AG20443 (cell line): Measurements from ENCODE around the gene SFTPA1.
"Not testable (repeated sequence)": the region's sequence is repeated elsewhere in the genome, so short reads cannot be mapped to it uniquely, and the experiment has no call there.

Experiments
- DNase-seq: peaks from one replicate; pipeline ENCODE4 v3.0.0; 2012; ENCODE audit warnings: low spot score, mixed read lengths

SFTPA1 gene

DNA sequence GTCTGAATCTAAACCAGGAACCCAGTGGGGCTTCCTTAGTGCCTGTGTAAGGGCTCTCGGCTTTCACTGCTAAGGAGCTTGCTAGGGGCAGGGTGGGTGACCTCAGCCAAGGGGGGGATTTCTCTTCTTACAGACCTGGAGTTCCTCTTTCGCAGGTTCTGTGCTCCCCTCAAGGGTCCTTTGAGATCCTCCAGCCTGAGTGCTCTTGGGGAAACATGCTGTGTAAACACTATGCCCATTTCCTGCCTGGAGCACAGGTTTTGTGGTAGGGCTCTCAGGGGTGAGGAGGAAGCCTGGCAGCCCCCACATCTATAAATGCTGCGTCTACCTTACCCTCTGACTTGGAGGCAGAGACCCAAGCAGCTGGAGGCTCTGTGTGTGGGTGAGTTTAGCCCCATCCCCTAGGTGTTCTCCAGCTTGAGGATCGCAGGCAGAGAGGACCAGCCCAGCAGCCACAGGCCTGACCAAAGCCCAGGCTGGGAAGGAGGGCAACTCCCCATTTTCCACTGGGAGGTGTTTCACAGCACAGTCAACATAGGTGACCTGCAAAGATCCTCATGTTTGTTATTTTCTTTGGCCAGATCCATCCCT lies at the start of gene SFTPA1:
Gene SFTPA1, plus strand, starts transcription at position 339 of the 591 bp plus-strand sequence. CDS start 887 bp downstream, outside the sequence.
- no peak for DNase-seq

DNA sequence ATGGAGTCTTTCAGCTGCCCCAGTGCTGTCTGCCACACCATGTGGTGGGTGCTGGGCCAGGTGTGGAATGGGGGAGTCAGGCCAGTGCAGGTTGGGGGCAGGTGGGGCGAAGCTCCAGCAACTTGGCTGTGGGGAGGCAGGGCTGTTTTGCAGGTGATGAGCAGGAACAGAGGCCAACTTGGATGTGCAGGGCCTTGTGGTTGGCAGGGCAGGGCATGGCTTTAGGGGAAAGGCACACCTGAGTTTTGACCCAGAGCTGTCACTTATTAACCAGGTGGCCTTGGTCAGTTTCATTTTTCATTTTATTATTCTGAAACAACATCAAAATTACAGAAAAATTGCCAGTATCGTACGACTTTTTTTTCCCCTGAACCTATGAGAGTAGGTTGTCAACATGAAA lies 49.5 kb upstream of the SFTPA1 start:
- no peak for DNase-seq

DNA sequence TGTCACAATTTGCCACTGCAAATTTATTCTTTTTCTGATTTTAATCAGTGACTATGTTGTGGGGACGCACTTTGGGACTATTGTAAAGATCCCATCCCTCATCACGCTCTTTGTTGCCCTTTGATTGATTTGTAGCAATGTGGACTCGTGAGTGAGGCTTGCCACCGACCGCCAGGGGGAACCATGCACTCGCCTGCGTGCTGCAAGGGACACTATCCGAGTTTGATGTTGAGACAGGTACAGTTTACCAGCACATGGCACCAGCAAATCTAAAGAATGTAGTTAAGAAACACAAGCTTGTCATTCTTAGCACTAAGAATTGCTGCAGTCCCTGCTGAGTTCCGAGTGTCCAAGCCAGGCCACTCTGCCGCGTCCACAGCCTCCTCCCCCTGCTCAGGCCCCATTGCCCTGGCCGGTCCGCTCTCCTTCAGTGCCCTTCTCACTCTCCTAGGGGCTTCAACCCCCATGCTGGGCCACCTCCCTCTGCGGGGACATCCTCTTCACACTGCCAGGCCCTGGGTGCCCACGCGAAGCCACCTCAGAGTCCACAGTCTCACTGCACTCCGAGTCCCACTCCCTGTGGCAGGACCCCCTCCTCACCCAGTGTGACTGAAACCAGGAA lies 48.5 kb upstream of the SFTPA1 start:
- DNase-seq: peak; percentile 78

- DNase-seq: no peak
These were observed 47.3 kb upstream of the SFTPA1 start for GRCh38 chr10:79563426-79563825.

GRCh38 chr10:79570624-79571023 lies 40.1 kb upstream of the SFTPA1 start:
- not testable (repeated sequence) for DNase-seq

DNA sequence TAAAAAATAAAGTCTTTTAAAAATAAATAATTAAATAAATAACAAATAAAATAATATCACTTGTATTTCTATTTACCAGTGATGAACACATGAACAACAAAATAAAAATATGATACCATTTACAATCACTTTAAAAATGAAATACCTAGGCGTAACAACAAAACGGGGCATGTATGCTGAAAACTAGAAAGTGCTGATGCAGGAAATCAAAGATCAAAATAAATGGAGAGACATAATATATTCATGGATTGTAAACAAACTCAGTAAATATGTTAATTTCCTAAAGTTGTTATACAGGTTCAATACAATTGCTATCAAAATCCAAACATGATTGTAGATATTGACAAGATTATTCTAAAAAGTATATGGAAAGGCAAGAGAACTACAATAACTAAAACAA lies 31.4 kb upstream of the SFTPA1 start:
- no peak for DNase-seq

DNA sequence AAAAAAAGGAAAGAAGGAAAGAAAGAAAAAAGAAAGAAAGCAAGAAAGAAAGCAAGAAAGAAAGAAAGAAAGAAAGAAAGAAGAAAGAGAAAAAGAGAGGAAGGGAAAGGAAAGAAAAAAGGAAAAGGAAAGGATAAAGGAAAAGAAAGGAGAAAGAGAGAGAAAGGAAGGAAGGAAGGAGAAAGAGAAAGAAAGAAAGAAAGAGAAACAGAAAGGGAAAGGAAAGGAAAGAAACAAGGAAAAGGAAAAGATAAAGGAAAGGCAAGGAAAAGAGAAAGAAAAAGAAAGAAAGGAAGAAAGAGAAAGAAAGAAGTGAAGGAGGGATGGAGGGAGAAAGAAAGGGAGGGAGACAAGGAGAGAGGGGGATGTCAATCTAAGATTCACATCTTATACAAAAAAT lies 29.7 kb upstream of the SFTPA1 start:
- DNase-seq: no peak

DNA sequence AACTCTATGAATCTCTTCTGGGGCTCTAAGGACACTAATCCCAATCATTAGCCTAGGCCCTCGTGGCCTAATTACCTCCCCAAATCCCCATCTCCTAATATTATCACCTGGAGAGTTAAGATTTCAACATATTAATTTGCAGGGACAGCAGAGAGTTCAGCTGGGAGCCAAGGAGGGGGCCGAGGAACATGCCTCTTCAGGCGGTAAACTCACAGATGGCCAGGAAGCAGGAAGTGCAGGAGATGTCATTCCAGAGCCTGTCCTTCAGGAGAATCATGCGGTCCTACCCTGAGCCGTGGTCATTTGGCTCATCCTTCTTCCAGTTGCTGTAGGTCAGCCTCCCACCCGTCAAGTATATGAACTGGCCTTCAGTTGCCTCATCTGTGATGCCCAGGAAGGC lies 28.6 kb upstream of the SFTPA1 start:
- DNase-seq: no peak

- not testable (repeated sequence) for DNase-seq
These were observed 27.8 kb upstream of the SFTPA1 start for GRCh38 chr10:79582954-79583353.

DNA sequence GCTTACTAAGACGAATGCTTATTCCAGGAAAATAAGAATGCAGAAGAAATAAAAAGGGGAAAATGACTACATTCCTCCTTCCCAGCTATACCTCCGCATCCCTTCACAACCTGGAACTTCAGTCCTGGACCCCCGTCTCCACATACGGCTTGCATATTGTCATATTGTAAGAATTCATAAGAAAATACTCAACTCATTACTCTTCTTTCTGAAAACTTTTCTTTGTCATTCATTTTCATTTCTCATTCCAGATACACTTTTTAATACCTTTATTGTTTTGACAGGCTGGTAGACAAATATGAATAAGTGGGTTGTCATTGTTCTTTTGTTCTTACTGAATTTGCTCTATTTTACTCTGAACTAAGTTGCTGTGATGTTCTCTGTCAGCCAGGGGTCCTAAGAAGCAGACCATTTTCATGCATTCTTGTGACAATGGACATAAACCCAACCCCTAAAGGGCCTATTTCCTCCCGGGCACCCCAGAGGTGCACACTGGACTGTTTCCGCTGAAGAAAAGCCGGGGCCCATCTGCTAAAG lies 27.2 kb upstream of the SFTPA1 start:
- no peak for DNase-seq

- no peak for DNase-seq
These were observed 24.7 kb upstream of the SFTPA1 start for GRCh38 chr10:79585870-79586527.

DNA sequence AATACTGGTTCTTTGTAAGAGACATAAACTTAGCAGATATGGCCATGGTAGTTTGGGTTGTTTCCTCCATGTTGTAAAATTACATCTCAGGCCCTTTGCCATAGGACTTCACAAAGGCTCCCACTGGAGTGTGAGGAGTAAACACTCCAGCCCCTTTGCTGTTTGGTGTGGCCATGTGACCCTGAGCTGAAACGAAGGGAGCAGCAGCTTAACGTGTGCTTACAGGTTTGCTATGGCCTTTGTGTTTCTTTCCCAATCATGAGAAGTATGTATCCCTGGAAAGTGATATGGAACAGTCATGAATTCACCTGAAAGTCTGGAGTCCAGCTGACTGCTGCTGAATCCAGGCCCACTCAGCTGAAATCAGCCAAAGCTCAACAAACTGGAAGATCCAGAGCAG lies 23.8 kb upstream of the SFTPA1 start:
- DNase-seq: no peak

- DNase-seq: no peak
These were observed 21.9 kb upstream of the SFTPA1 start for GRCh38 chr10:79588800-79589199.

DNA sequence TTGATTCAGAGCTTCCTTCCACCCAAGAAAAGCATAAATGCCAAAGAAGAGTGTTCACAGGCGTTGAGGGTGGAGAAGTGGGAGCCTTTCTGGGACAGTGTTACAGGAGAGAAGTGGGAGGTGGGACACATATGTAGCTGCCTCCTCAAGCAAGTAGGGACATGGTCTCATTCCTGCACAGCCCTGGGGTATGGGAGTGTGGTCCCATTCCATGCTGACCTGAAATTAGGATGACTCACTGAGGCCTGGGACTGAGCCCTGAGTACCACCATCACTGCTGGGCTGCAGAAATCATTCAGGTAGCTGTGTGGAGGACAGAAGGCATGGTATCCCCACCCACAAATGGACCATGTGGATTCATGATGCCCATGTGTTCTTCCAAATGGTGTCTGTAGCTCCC lies 17.4 kb upstream of the SFTPA1 start:
- no peak for DNase-seq

DNA sequence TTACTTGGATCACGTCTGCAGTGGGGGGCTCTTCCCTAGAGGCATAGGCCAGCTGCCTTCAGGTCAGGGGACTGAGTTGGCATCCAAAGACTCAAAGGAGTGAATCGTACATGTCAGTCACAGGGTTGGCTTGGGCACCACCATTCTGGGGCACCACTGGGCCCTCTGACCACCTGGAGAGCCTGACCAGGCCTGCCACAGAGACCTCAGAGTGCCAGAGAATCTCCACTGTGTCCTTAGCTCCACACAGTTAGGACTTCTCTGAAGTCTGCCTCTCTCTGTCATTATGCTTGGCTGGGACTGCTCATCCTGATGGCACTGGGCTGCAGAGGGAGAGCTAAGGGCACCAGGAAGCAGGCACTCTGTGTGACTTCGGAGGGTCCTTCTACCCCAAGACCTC lies 16.2 kb upstream of the SFTPA1 start:
- DNase-seq: not testable (repeated sequence)

DNA sequence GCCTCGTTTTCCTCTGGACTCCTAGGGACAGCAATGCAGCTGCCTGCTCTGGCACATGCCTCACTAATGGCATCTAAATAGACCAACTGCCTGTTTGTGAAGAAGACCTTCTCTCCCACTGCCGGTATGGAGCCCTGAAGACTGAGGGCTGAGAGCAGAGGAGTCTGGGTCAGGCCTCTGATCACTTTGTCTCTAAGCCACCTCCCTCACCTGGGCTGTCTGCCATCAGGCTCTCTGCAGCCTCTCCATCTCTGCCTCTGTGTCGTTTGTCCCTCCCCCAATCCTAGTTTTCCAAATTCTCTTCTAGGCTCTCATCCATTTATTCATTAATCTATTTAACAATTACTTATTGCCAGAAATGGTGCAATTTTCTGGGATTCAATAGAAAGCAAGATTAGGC lies 15.2 kb upstream of the SFTPA1 start:
- no peak for DNase-seq

DNA sequence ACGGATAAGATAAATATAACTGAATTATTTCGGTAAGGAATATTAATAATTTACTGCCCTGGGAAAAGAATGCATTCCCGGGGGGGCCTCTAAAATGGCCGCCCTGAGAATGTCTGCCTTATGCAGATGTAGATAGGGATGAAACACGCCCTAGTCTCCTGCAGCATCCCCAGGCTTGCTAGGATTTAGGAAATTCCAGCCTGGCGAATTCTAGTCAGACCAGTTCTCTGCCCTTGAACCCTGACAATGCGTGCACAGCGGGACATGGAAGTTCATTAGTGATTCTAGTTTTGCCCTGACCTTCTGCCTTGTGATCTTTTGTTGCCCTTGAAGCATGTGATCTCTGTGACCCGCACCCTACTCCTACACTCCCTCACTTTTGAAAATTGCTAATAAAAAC lies 11.1 kb upstream of the SFTPA1 start:
- DNase-seq: not testable (repeated sequence)

DNA sequence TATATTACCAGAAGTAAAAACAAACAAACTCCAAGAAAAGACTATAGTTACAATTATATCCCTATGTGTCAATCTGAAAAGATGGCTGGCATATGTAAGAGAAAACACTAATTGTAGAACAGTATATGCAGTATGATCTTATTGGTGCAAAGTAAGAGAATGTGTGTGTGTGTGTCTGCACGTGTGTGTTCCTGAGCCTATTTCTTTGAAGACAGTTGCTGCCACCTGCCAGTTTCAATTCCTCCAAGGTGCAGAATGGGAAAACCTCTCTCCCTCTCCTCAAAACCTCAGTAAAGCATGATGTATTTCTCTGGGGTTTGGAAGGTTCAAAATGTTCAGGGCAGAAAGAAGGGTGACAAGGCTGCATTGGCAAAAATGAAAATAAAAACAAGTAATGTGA lies 8.8 kb upstream of the SFTPA1 start:
- DNase-seq: no peak

DNA sequence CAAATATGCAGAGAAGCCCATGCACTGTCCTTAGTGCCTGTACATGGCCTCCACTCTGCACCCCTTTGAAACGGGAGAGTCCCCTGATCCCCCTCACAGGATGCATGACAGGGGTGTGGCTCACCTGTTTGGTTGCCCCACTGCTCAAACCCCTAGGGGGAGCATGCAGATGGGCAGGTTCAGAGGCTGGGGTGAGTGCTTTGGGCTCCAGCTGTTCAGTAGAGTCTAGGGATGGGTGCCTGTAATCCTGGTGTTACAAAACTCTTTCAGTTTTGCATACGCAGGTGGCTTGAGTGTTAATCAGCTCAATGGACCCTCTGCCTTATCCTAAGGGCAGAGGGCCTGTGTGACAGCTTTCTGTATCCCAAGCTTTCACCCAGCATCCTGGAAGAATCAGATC lies 7.8 kb upstream of the SFTPA1 start:
- no peak for DNase-seq

DNA sequence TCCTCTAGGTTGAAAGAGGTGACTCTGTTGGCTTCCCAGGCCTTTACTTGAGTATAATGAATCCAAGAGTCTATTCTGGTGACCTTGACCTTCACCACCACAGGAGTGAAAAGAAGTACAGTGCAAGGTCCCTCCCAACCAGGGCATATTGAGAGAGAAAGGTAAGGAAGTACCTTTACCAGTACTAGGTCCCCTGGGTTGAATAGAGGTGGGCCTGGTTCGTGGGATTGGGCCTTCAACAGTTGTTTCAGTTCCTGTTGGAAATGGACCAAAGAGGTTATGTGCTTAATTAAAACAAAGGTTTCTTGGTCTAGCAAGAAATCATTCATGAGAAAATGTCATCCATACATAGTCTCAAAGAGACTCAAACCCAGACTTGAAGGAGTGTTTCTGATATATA lies 6.4 kb upstream of the SFTPA1 start:
- no peak for DNase-seq

DNA sequence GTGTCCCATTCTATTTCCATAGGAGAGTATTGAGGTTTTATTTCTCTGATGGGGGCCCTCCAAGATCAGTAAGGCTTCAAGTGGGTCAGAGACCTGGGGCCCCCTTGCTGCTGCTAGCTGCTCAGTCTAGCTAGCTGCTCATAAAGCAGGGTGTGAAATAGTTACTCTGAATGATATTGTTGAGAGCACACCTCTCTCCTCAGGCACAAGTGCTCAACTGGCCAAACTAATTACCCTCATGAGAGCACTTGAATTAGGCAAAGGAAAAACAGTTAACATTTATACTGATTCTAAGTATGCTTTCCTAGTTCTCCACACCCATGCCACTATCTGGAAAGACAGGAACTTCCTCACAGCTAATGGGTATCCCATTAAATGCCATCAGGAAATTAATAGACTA lies 5.4 kb upstream of the SFTPA1 start:
- no peak for DNase-seq

DNA sequence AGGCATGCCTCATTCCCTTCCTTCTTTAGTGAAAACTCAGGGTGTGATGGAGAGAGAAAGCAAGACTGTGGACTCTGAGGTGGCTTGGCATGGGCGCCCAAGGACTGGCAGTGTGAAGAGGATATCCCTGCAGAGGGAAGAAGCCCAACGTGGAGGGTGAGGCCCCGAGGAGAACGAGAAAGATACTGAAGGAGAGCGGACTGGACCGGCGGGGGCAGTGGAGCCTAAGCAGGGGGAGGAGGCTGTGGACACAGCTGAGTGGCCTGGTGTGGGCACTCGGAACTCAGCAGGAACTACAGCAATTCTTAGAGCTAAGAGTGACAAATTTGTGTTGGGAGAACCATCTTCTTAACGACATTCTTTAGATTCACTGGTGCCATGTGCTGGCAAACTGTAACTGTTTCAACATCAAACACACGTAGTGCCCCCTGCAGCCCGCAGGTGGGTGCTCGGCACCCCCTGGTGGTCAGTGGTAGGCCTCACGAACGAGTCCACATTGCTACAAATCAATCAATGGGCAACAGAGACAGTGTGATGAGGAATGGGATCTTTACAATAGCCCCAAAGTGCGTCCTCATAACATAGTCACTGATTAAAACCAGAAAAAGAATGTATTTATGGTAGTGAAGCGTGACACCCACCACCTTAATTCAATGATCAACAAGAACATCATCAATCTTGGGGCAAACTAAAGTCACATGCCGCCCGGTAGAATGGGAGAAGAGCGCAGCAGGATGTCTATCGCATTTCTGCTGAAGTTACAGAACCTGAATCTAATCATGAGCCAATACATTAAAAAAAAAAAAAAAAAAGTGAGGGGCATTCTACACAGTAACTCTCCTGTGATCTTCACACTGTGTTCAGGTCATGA lies 2.0 kb upstream of the SFTPA1 start:
- no peak for DNase-seq
